Measurements from ENCODE around the gene SND1. TPM values are rescaled to one million over a fixed set of nuclear protein-coding genes. Genes with fewer than 3 reads are reported as not detected.

SND1 gene
- total and polyA plus RNA-seq, 4 donors: 59.4 to 214 (median 84.1) TPM

DNA sequence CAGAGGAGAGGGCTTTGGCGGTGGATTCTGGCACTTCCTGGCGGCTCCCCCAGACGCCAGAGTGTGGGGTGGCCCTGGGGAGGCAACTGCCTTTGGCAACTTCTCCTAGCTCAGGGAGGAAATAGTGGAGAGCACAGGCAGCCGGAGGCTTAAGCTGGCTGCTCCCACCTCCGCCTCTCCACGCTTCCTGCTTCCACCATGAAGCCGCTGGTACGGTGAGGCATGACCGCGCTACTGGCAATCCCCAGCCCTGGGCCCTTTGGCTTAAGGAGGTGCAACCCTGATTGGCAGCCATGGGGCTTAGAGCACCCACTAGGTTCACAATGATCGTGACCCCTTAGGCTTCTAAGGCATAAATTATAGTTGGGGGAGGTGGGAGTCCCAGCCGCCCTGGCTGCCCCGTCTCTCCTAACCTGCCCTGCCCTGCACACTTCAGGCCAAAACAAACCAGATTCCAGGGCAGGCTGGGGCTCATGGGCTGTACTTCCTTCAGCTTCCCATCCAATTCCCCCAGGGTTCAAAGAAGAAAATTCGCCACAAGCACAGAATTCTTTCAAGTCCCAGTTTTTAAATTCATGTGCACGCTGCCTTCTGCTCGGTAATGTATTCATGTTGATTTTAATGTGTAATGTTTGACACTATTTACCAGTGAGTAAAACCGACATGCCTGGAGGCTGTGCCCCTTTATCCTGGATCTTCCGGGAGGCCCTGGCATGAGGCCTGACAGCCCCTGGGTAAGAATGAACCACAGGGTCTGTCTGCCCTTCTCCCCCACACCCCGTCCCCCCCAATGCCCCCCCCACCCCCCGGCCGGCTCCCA is 469.9 kb downstream of the SND1 start (continued):
- TF ChIP-seq, protein P1, sequence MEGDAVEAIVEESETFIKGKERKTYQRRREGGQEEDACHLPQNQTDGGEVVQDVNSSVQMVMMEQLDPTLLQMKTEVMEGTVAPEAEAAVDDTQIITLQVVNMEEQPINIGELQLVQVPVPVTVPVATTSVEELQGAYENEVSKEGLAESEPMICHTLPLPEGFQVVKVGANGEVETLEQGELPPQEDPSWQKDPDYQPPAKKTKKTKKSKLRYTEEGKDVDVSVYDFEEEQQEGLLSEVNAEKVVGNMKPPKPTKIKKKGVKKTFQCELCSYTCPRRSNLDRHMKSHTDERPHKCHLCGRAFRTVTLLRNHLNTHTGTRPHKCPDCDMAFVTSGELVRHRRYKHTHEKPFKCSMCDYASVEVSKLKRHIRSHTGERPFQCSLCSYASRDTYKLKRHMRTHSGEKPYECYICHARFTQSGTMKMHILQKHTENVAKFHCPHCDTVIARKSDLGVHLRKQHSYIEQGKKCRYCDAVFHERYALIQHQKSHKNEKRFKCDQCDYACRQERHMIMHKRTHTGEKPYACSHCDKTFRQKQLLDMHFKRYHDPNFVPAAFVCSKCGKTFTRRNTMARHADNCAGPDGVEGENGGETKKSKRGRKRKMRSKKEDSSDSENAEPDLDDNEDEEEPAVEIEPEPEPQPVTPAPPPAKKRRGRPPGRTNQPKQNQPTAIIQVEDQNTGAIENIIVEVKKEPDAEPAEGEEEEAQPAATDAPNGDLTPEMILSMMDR (IDR thresholded peaks at IDR 0.05; ENCODE audit: low read depth, low read length, missing input control): no peak
- TF ChIP-seq TAF1 (conservative IDR thresholded peaks at IDR 0.05): no peak
- no peak for TF ChIP-seq NR2F2 (IDR thresholded peaks at IDR 0.05)
- no peak for TF ChIP-seq YY1 (IDR thresholded peaks at IDR 0.05)
- no peak for TF ChIP-seq FOXA2 (IDR thresholded peaks at IDR 0.05)
- TF ChIP-seq RAD21 (IDR thresholded peaks at IDR 0.05): no peak
- TF ChIP-seq EGR1 (IDR thresholded peaks at IDR 0.05; ENCODE audit: low read depth in 2 of 2): no peak
- TF ChIP-seq, protein P2, sequence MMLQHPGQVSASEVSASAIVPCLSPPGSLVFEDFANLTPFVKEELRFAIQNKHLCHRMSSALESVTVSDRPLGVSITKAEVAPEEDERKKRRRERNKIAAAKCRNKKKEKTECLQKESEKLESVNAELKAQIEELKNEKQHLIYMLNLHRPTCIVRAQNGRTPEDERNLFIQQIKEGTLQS (IDR thresholded peaks at IDR 0.05): no peak
- TF ChIP-seq SP1 (IDR thresholded peaks at IDR 0.05): no peak
- TF ChIP-seq, protein P3, sequence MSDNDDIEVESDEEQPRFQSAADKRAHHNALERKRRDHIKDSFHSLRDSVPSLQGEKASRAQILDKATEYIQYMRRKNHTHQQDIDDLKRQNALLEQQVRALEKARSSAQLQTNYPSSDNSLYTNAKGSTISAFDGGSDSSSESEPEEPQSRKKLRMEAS (IDR thresholded peaks at IDR 0.05): no peak
- no peak for TF ChIP-seq FOXA1 (IDR thresholded peaks at IDR 0.05)
- no peak for TF ChIP-seq HNF4G (IDR thresholded peaks at IDR 0.05)

DNA sequence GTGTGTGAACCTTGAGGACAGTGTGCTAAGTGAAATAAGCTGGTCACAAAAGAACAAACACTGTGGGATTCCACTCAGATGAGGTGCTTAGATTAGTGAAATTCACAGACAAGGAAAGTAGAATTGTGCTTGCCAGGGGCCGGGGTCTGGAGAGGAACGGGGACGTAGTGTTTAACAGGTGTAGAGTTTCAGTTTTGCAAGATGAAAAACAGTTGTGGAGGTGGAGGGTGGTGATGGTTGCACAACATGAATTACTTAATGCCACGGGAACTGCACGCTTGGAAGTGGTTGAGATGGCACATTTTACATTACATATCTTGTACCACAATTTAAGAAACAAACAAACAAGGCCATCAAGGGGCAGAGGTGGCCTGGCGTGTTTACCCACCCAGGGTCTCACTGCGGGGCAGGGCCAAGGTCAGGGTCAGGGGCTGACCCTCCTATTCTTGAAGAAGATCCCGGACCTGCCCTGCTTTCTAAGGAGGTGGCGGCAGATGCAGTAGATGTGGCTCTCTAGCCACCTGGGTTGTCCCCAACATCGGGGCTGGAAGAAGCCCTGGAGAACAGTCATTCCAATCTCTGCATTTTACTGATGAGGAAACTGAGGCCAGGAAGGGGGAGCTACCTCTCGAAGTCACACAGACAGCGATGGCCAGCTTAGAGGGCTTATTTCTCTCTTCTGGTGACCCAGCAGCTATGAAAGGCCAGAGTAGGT is 470.7 kb downstream of the SND1 start:
- DNase-seq (ENCODE audit: low spot score): no peak
- no peak overlapping the region for H3K27ac ChIP-seq (ENCODE audit: low read depth in 1 of 2, low read length in 2 of 2)
- no peaks in the 10 kb centered on the region for H3K36me3 ChIP-seq (ENCODE audit: control insufficient read depth in 4 of 4, insufficient read depth in 3 of 4, low read depth in 1 of 4, low read length in 3 of 4)
- TF ChIP-seq, protein P3 (IDR thresholded peaks at IDR 0.05): no peak
- TF ChIP-seq EGR1 (IDR thresholded peaks at IDR 0.05; ENCODE audit: low read depth in 2 of 2) (no peak), RXRA (IDR thresholded peaks at IDR 0.05) (no peak), SP1 (IDR thresholded peaks at IDR 0.05) (no peak), RAD21 (IDR thresholded peaks at IDR 0.05) (no peak), HNF4A (conservative IDR thresholded peaks at IDR 0.05) (no peak)
- TF ChIP-seq, protein P4, sequence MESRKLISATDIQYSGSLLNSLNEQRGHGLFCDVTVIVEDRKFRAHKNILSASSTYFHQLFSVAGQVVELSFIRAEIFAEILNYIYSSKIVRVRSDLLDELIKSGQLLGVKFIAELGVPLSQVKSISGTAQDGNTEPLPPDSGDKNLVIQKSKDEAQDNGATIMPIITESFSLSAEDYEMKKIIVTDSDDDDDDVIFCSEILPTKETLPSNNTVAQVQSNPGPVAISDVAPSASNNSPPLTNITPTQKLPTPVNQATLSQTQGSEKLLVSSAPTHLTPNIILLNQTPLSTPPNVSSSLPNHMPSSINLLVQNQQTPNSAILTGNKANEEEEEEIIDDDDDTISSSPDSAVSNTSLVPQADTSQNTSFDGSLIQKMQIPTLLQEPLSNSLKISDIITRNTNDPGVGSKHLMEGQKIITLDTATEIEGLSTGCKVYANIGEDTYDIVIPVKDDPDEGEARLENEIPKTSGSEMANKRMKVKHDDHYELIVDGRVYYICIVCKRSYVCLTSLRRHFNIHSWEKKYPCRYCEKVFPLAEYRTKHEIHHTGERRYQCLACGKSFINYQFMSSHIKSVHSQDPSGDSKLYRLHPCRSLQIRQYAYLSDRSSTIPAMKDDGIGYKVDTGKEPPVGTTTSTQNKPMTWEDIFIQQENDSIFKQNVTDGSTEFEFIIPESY (IDR thresholded peaks at IDR 0.05): no peak
- H3K27me3 ChIP-seq (ENCODE audit: control insufficient read depth in 4 of 4, insufficient read depth in 4 of 4, low read length in 3 of 4): no peaks in the 10 kb centered on the region
- no peak overlapping the region for H3K4me3 ChIP-seq (ENCODE audit: low read depth in 1 of 3, low read length in 3 of 3)
- H3K9me3 ChIP-seq (ENCODE audit: control insufficient read depth in 4 of 4, low read length in 3 of 4): no peaks in the 10 kb centered on the region
- no peaks in the 10 kb centered on the region for H3K4me1 ChIP-seq (ENCODE audit: control insufficient read depth in 4 of 4, insufficient read depth in 4 of 4, low read length in 3 of 4)
- no peak overlapping the region for H3K9ac ChIP-seq (ENCODE audit: low read depth in 1 of 2, low read length in 2 of 2)
- 50% methylated on average over 12 of the region's 12 CpGs for WGBS

Measured in liver (tissue), 9 donors.